ENCODE measurements around the gene PTX4. TPM values are rescaled to one million over a fixed set of nuclear protein-coding genes. Genes with fewer than 3 reads are reported as not detected.
A peak's percentile ranks its signal among the peaks of the same experiment; 100 is the strongest.
"Not testable (repeated sequence)": the region's sequence is repeated elsewhere in the genome, so short reads cannot be mapped to it uniquely, and the experiment has no call there.

Gene PTX4
- total and polyA plus RNA-seq, 3 experiments from 2014 or later, result not detected

DNA sequence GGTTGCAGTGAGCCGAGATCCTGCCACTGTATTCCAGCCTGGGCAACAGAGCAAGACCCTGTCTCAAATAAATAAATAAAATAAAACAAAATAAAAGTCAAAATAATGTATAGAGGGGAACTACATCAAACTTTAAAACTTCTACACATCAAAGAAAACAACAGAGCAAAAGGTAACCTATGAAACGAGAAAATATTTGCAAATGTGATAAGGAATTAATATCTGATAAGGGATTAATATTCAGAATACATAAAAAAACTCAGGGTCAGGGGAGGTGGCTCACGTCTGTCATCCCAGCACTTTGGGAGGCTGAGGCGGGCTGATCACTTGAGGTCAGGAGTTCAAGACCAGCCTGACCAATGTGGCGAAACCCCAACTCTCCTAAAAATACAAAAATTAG lies 19.6 kb downstream of the PTX4 start:
- H3K27ac Mint-ChIP-seq; H3K27me3 Mint-ChIP-seq; H3K9me3 Mint-ChIP-seq; DNase-seq; H3K27me3 ChIP-seq (ENCODE audit: insufficient read depth, low read length, poor library complexity, severe bottlenecking); H3K27ac ChIP-seq (ENCODE audit: low read depth, low read length); H3K4me3 ChIP-seq (ENCODE audit: low read length); CTCF ChIA-PET; H3K9me3 ChIP-seq (ENCODE audit: low read length); POLR2A ChIA-PET; H3K4me3 Mint-ChIP-seq; H3K36me3 ChIP-seq (ENCODE audit: insufficient read depth, low read length): not testable (repeated sequence)
- H3K36me3 Mint-ChIP-seq, result peaks cover 0 to 11% (median 2%) of the 10 kb centered on the region in 3 donors
- peaks cover 12% of the 10 kb centered on the region for H3K4me1 ChIP-seq (ENCODE audit: insufficient read depth, low read length)
- peaks cover 26 to 44% (median 30%) of the 10 kb centered on the region in 3 donors for H3K4me1 Mint-ChIP-seq

GRCh38 chr16:1468426-1468810 lies 20.3 kb downstream of the PTX4 start:
- ChIA-PET CTCF (no interaction called here), POLR2A (no interaction called here)
- no peak overlapping the region for H3K4me3 Mint-ChIP-seq

GRCh38 chr16:1466968-1467521 lies 21.7 kb downstream of the PTX4 start:
- DNase-seq, result no peak
- Mint-ChIP-seq H3K4me3 (no peak overlapping the region), H3K27ac (peak overlapping the region in 2 of 8 donors; percentile 11 to 94), H3K9me3 (no peaks in the 10 kb centered on the region), H3K4me1 (peaks cover 18 to 33% (median 22%) of the 10 kb centered on the region in 3 donors), H3K36me3 (peaks cover 0 to 24% (median 2%) of the 10 kb centered on the region in 3 donors), H3K27me3 (no peaks in the 10 kb centered on the region)
- Histone ChIP-seq H3K4me1 (ENCODE audit: insufficient read depth, low read length) (no peaks in the 10 kb centered on the region), H3K4me3 (ENCODE audit: low read length) (no peak overlapping the region), H3K27ac (ENCODE audit: low read depth, low read length) (no peak overlapping the region), H3K9me3 (ENCODE audit: low read length) (no peaks in the 10 kb centered on the region), H3K27me3 (ENCODE audit: insufficient read depth, low read length, poor library complexity, severe bottlenecking) (no peaks in the 10 kb centered on the region), H3K36me3 (ENCODE audit: insufficient read depth, low read length) (no peaks in the 10 kb centered on the region)
- ChIA-PET POLR2A (no interaction called here), CTCF (no interaction called here)

More at GRCh38 chr16:1468426-1468810, 20.3 kb downstream of the PTX4 start:
- Mint-ChIP-seq H3K27ac (peak overlapping the region in 1 of 8 donors; percentile 6), H3K27me3 (no peaks in the 10 kb centered on the region), H3K36me3 (peaks cover 0 to 16% (median 2%) of the 10 kb centered on the region in 3 donors), H3K4me1 (peaks cover 23 to 42% (median 28%) of the 10 kb centered on the region in 3 donors), H3K9me3 (no peaks in the 10 kb centered on the region)
- DNase-seq, result no peak
- no peak overlapping the region for H3K4me3 ChIP-seq (ENCODE audit: low read length)
- no peak overlapping the region for H3K27ac ChIP-seq (ENCODE audit: low read depth, low read length)
- no peaks in the 10 kb centered on the region for H3K9me3 ChIP-seq (ENCODE audit: low read length)
- no peaks in the 10 kb centered on the region for H3K36me3 ChIP-seq (ENCODE audit: insufficient read depth, low read length)
- no peaks in the 10 kb centered on the region for H3K27me3 ChIP-seq (ENCODE audit: insufficient read depth, low read length, poor library complexity, severe bottlenecking)
- peaks cover 6% of the 10 kb centered on the region for H3K4me1 ChIP-seq (ENCODE audit: insufficient read depth, low read length)

DNA sequence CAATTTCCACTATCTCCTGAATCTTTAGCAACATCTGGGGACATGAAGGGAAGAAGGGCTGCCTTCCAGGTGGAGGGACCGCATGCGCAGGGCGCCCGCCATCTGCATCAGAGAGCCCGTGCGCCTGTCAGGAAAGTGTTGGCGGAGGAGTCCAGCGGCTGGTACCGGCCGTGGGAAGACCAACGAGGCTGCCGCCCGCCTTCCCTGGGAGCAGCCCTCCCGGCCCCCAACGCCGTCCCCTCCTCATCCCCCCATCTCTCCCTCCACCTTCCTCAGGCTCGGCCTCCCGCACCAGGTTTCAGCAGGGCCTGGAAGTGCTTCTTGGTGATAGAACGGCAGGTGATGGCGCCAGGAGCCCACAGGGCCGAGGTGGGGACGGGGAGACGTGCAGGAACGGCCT lies 22.7 kb downstream of the PTX4 start:
- CTCF ChIA-PET, result no interaction called here

DNA sequence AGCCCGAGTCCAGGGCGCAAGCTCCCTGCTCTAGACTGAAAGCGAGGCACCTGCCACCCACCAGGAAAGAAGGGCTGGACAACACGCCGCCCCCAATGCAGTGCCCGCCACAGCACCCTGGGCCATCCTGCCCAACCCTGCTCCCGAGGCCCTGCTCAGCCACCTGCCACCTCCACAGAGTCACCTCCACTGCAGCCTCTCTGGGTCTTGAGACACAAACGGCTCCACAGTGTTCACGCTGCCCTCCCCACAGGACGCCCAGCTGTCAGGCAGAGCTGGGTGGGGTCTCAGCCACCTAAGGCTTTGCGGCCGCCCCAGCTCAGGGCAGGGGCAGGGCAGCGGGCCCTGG lies 23.2 kb downstream of the PTX4 start:
- no peaks in the 10 kb centered on the region for H3K27me3 Mint-ChIP-seq
- H3K27ac Mint-ChIP-seq, result no peak overlapping the region
- ChIA-PET POLR2A (no interaction called here), CTCF (no interaction called here)
- Histone ChIP-seq H3K4me1 (ENCODE audit: insufficient read depth, low read length) (no peaks in the 10 kb centered on the region), H3K27ac (ENCODE audit: low read depth, low read length) (no peak overlapping the region), H3K27me3 (ENCODE audit: insufficient read depth, low read length, poor library complexity, severe bottlenecking) (no peaks in the 10 kb centered on the region), H3K36me3 (ENCODE audit: insufficient read depth, low read length) (no peaks in the 10 kb centered on the region), H3K4me3 (ENCODE audit: low read length) (no peak overlapping the region), H3K9me3 (ENCODE audit: low read length) (no peaks in the 10 kb centered on the region)
- H3K4me1 Mint-ChIP-seq, result peaks cover 10 to 21% (median 11%) of the 10 kb centered on the region in 3 donors
- peaks cover 0 to 33% (median 3%) of the 10 kb centered on the region in 3 donors for H3K36me3 Mint-ChIP-seq
- no peaks in the 10 kb centered on the region for H3K9me3 Mint-ChIP-seq
- no peak overlapping the region for H3K4me3 Mint-ChIP-seq
- no peak for DNase-seq

More for the DNA sequence above, 22.7 kb downstream of the PTX4 start:
- Mint-ChIP-seq H3K4me1 (peaks cover 10 to 26% (median 16%) of the 10 kb centered on the region in 3 donors), H3K36me3 (peaks cover 0 to 29% (median 3%) of the 10 kb centered on the region in 3 donors), H3K9me3 (no peaks in the 10 kb centered on the region), H3K4me3 (no peak overlapping the region), H3K27me3 (no peaks in the 10 kb centered on the region), H3K27ac (peak overlapping the region in 1 of 8 donors; percentile 79)
- no peak overlapping the region for H3K4me3 ChIP-seq (ENCODE audit: low read length)
- H3K36me3 ChIP-seq (ENCODE audit: insufficient read depth, low read length), result no peaks in the 10 kb centered on the region
- H3K9me3 ChIP-seq (ENCODE audit: low read length), result no peaks in the 10 kb centered on the region
- H3K27me3 ChIP-seq (ENCODE audit: insufficient read depth, low read length, poor library complexity, severe bottlenecking), result no peaks in the 10 kb centered on the region
- POLR2A ChIA-PET, result no interaction called here
- no peak overlapping the region for H3K27ac ChIP-seq (ENCODE audit: low read depth, low read length)
- H3K4me1 ChIP-seq (ENCODE audit: insufficient read depth, low read length), result no peaks in the 10 kb centered on the region
- no peak for DNase-seq

- CTCF ChIA-PET, result no interaction called here
- Histone ChIP-seq H3K27ac (ENCODE audit: low read depth, low read length) (no peak overlapping the region), H3K36me3 (ENCODE audit: insufficient read depth, low read length) (no peaks in the 10 kb centered on the region), H3K4me3 (ENCODE audit: low read length) (no peak overlapping the region), H3K27me3 (ENCODE audit: insufficient read depth, low read length, poor library complexity, severe bottlenecking) (no peaks in the 10 kb centered on the region), H3K9me3 (ENCODE audit: low read length) (no peaks in the 10 kb centered on the region), H3K4me1 (ENCODE audit: insufficient read depth, low read length) (no peaks in the 10 kb centered on the region)
- Mint-ChIP-seq H3K4me3 (no peak overlapping the region), H3K27ac (no peak overlapping the region), H3K9me3 (no peaks in the 10 kb centered on the region), H3K4me1 (peaks cover 7 to 17% (median 10%) of the 10 kb centered on the region in 3 donors), H3K27me3 (no peaks in the 10 kb centered on the region), H3K36me3 (peaks cover 0 to 38% (median 3%) of the 10 kb centered on the region in 3 donors)
- POLR2A ChIA-PET, result no interaction called here
- no peak for DNase-seq
Observed at GRCh38 chr16:1464894-1465566, 23.7 kb downstream of the PTX4 start.

- POLR2A ChIA-PET, result no interaction called here
- peaks cover 0 to 40% (median 3%) of the 10 kb centered on the region in 3 donors for H3K36me3 Mint-ChIP-seq
- H3K4me3 ChIP-seq (ENCODE audit: low read length), result no peak overlapping the region
- no peaks in the 10 kb centered on the region for H3K27me3 Mint-ChIP-seq
- no peak overlapping the region for H3K27ac Mint-ChIP-seq
- H3K27ac ChIP-seq (ENCODE audit: low read depth, low read length), result no peak overlapping the region
- peaks cover 3 to 12% (median 5%) of the 10 kb centered on the region in 3 donors for H3K4me1 Mint-ChIP-seq
- CTCF ChIA-PET, result no interaction called here
- H3K4me1 ChIP-seq (ENCODE audit: insufficient read depth, low read length), result no peaks in the 10 kb centered on the region
- H3K9me3 Mint-ChIP-seq, result no peaks in the 10 kb centered on the region
- no peak for DNase-seq
- no peaks in the 10 kb centered on the region for H3K9me3 ChIP-seq (ENCODE audit: low read length)
- H3K27me3 ChIP-seq (ENCODE audit: insufficient read depth, low read length, poor library complexity, severe bottlenecking), result no peaks in the 10 kb centered on the region
- no peaks in the 10 kb centered on the region for H3K36me3 ChIP-seq (ENCODE audit: insufficient read depth, low read length)
- H3K4me3 Mint-ChIP-seq, result no peak overlapping the region
Observed at GRCh38 chr16:1464196-1464893, 24.4 kb downstream of the PTX4 start.

DNA sequence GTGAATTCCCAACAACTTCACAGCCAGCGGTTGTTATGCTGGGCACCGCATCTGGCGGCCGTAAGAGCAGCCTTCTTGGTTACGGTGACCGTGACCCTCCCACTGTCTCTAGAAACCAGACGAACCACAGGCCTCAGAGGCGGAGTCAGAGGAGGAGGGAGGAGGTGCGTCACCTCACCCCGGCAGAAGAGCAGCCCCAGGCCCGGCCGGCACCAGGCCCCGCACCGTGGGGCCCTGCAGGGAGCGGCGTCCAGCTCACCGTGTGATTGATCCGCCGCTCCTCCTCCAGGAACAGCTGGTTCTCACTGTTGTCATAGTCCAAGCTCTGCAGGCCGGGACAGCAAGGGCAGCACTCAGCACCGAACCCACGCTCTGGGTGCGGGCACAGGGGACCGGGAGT lies 27.6 kb downstream of the PTX4 start:
- no peaks in the 10 kb centered on the region for H3K9me3 Mint-ChIP-seq
- Histone ChIP-seq H3K27ac (ENCODE audit: low read depth, low read length) (no peak overlapping the region), H3K27me3 (ENCODE audit: insufficient read depth, low read length, poor library complexity, severe bottlenecking) (no peaks in the 10 kb centered on the region), H3K9me3 (ENCODE audit: low read length) (no peaks in the 10 kb centered on the region), H3K36me3 (ENCODE audit: insufficient read depth, low read length) (no peaks in the 10 kb centered on the region), H3K4me3 (ENCODE audit: low read length) (no peak overlapping the region), H3K4me1 (ENCODE audit: insufficient read depth, low read length) (no peaks in the 10 kb centered on the region)
- ChIA-PET CTCF (no interaction called here), POLR2A (no interaction called here)
- no peak for DNase-seq
- no peak overlapping the region for H3K4me3 Mint-ChIP-seq
- no peaks in the 10 kb centered on the region for H3K27me3 Mint-ChIP-seq
- peaks cover 0 to 55% (median 3%) of the 10 kb centered on the region in 3 donors for H3K36me3 Mint-ChIP-seq
- no peak overlapping the region for H3K27ac Mint-ChIP-seq
- peaks cover 0 to 4% (median 0%) of the 10 kb centered on the region in 3 donors for H3K4me1 Mint-ChIP-seq

All from CD8-positive, alpha-beta memory T cell (primary cell).